Endothelial cell of umbilical vein (primary cell): Measurements from ENCODE around the gene IQGAP2. TPM values are rescaled to one million over a fixed set of nuclear protein-coding genes. Genes with fewer than 3 reads are reported as not detected.

ENCODE experiments used
- BruUV-seq: library from RNA; stranded (reverse); fragments of 400-500 nt; replicated peaks from 2 replicates; lab custom pipeline; 2021; lab: Mats Ljungman, UMichigan
- CTCF ChIA-PET: fragments of 300-600, 350-600 bp; sonication (Branson Sonifier 250); formaldehyde crosslinking; loops from one replicate; lab custom pipeline; 2021; ENCODE audit warnings: antibody characterized with exemption, inconsistent platforms; lab: Charles Lee
- POLR2A ChIA-PET: fragments of 300-600, 350-600 bp; sonication (Branson Sonifier 250); formaldehyde crosslinking; loops from one replicate; lab custom pipeline; 2021; ENCODE audit warnings: antibody characterized with exemption, inconsistent platforms; lab: Charles Lee
- DNase-seq: peaks from one replicate; pipeline ENCODE4 v3.0.0-alpha.2; 2011; ENCODE audit warnings: low read depth, low spot score
- FAIRE-seq: peaks from 2 replicates; lab custom pipeline; 2011; peaks lifted over from hg19 to GRCh38; lab: Jason Lieb, UNC
- H2AFZ ChIP-seq: 2 replicates; pipeline ENCODE4 v1.6.0; 2012; ENCODE audit warnings: low read depth, low read length, control low read depth, inconsistent platforms
- H3K27ac ChIP-seq: 2 replicates; pipeline ENCODE4 v1.5.1; 2011; ENCODE audit warnings: low read depth, mild to moderate bottlenecking, control low read depth, low read length, moderate library complexity; ENCODE audit not compliant: insufficient read depth
- H3K27me3 ChIP-seq, 2 experiments: 2 replicates each; pipeline versions ENCODE4 v1.6.0 to v1.6.1; 2011; ENCODE audit warnings: low read length in 2 of 2, mixed read lengths in 1 of 2; ENCODE audit not compliant: control insufficient read depth in 2 of 2, insufficient read depth in 2 of 2
- H3K36me3 ChIP-seq, 2 experiments: 2 replicates in 1 of 2; 3 replicates in 1 of 2; pipeline ENCODE4 v1.5.1; 2011; ENCODE audit warnings: low read length in 2 of 2, mild to moderate bottlenecking in 1 of 2, moderate library complexity in 1 of 2; ENCODE audit not compliant: control insufficient read depth in 2 of 2, insufficient read depth in 2 of 2; ENCODE audit errors: extremely low read depth in 1 of 2
- H3K4me1 ChIP-seq: 3 replicates; pipeline ENCODE4 v1.5.1; 2011; ENCODE audit warnings: mild to moderate bottlenecking, low read length; ENCODE audit not compliant: control insufficient read depth, insufficient read depth; ENCODE audit errors: extremely low read depth
- H3K4me2 ChIP-seq: 2 replicates; pipeline ENCODE4 v1.6.1; 2011; ENCODE audit warnings: low read length, control low read depth, mixed read lengths; ENCODE audit not compliant: insufficient read depth
- H3K4me3 ChIP-seq, 3 experiments: fragments of 200-600 bp in 1 of 3; sonication (generic), shearing (Covaris generic) in 1 of 3; replicated peaks in 1 of 3; 2 replicates each; pipeline ENCODE4 v1.5.1; 2011 to 2016; ENCODE audit warnings: control low read depth in 3 of 3, low read length in 3 of 3, mild to moderate bottlenecking in 2 of 3, inconsistent platforms in 1 of 3, low read depth in 1 of 3, moderate library complexity in 1 of 3; ENCODE audit not compliant: insufficient read depth in 1 of 3
- H3K79me2 ChIP-seq: 2 replicates; pipeline ENCODE4 v1.6.0; 2012; ENCODE audit warnings: low read length, inconsistent platforms; ENCODE audit not compliant: control insufficient read depth, insufficient read depth
- H3K9ac ChIP-seq: replicated peaks from 2 replicates; pipeline ENCODE3; 2011; ENCODE audit warnings: low read length, control low read depth; ENCODE audit not compliant: insufficient read depth; ENCODE audit errors: extremely low read depth
- H3K9me1 ChIP-seq: replicated peaks from 3 replicates; pipeline ENCODE4 v1.6.0; 2011; ENCODE audit warnings: mild to moderate bottlenecking, low read length; ENCODE audit not compliant: control insufficient read depth, insufficient read depth; ENCODE audit errors: extremely low read depth
- H3K9me3 ChIP-seq: replicated peaks from 2 replicates; pipeline ENCODE4 v1.5.1; 2012; ENCODE audit warnings: low read length, inconsistent platforms; ENCODE audit not compliant: control insufficient read depth, insufficient read depth
- H4K20me1 ChIP-seq: replicated peaks from 2 replicates; pipeline ENCODE3; 2011; ENCODE audit warnings: mild to moderate bottlenecking, low read length; ENCODE audit not compliant: control insufficient read depth, insufficient read depth; ENCODE audit errors: extremely low read depth
- EZH2 ChIP-seq: IDR thresholded peaks from 2 replicates; pipeline ENCODE4 v1.6.1; 2012; ENCODE audit warnings: borderline replicate concordance, low read depth, mild to moderate bottlenecking, moderate library complexity, low read length, inconsistent platforms; ENCODE audit not compliant: severe bottlenecking
- FOS ChIP-seq: IDR thresholded peaks from 2 replicates; pipeline ENCODE4 v1.6.1; 2011; ENCODE audit warnings: mild to moderate bottlenecking, low read length, moderate library complexity, borderline replicate concordance; ENCODE audit not compliant: insufficient read depth
- GATA2 ChIP-seq: IDR thresholded peaks from 2 replicates; pipeline ENCODE4 v1.7.0; 2011; ENCODE audit warnings: low read depth, mild to moderate bottlenecking, moderate library complexity, mixed read lengths, low read length; ENCODE audit not compliant: insufficient read length, insufficient read depth
- JUN ChIP-seq: IDR thresholded peaks from 2 replicates; pipeline ENCODE4 v1.6.1; 2011; ENCODE audit warnings: borderline replicate concordance, low read depth; ENCODE audit not compliant: insufficient read length, insufficient read depth
- MYC ChIP-seq: IDR thresholded peaks from one replicate; pipeline ENCODE4 v1.6.1; 2011; ENCODE audit warnings: mild to moderate bottlenecking, low read depth, low read length
- POLR2A ChIP-seq: IDR thresholded peaks from 2 replicates; pipeline ENCODE4 v1.6.1; 2012; ENCODE audit warnings: low read depth, mild to moderate bottlenecking, control low read depth, low read length
- POLR2AphosphoS5 ChIP-seq: IDR thresholded peaks from 2 replicates; pipeline ENCODE4 v1.6.1; 2012; ENCODE audit warnings: low read depth, mild to moderate bottlenecking, control low read depth, low read length, moderate library complexity; ENCODE audit not compliant: insufficient read depth
- dilution Hi-C: fragments of 300-500 bp; cut with MboI; formaldehyde crosslinking; loops from one replicate; pipeline ENCODE4 v1.15.0; 2019; ENCODE audit warnings: low sequenced_read_pairs; ENCODE audit not compliant: extremely low pct_ligation_motif_present
- intact Hi-C: fragments of 100-400 bp; cut with micrococcal nuclease; formaldehyde crosslinking; loops from one replicate; pipeline ENCODE4 v1.10.0; 2022
- polyA plus RNA-seq, 4 experiments: library from polyadenylated mRNA; depleted of rRNA in 3 of 4; stranded (reverse) in 3 of 4; unstranded in 1 of 4; fragments of >200 nt; gene quantifications; 2 replicates each; pipeline versions ENCODE4 v1.2.1 to v1.2.3, GENCODE V29; 2011 to 2012; ENCODE audit warnings: missing spikeins in 1 of 4
- total RNA-seq: library from RNA; stranded (reverse); gene quantifications from 2 replicates; pipeline ENCODE4 v1.2.3, GENCODE V29; 2021
- TF ChIP-seq, protein P1 (sequence below): IDR thresholded peaks from 2 replicates; pipeline ENCODE4 v1.6.1; 2011; ENCODE audit not compliant: insufficient read depth, insufficient read length
- TF ChIP-seq, protein P2 (sequence below), 2 donors: IDR thresholded peaks; 1 replicate in 1 of 2; 2 replicates in 1 of 2; pipeline ENCODE4 v1.5.1; 2011; ENCODE audit warnings: low read length in 2 of 2, mild to moderate bottlenecking in 2 of 2, moderate library complexity in 2 of 2, control low read depth in 1 of 2, inconsistent platforms in 1 of 2, low read depth in 1 of 2; ENCODE audit not compliant: insufficient read depth in 1 of 2; ENCODE audit errors: extremely low read depth in 1 of 2

The IQGAP2 gene
- total and polyA plus RNA-seq, 2 donors (not counting 3 experiments of a cell fraction or from before 2014, with no cell fraction given), result 4.5 to 4.7 TPM

DNA sequence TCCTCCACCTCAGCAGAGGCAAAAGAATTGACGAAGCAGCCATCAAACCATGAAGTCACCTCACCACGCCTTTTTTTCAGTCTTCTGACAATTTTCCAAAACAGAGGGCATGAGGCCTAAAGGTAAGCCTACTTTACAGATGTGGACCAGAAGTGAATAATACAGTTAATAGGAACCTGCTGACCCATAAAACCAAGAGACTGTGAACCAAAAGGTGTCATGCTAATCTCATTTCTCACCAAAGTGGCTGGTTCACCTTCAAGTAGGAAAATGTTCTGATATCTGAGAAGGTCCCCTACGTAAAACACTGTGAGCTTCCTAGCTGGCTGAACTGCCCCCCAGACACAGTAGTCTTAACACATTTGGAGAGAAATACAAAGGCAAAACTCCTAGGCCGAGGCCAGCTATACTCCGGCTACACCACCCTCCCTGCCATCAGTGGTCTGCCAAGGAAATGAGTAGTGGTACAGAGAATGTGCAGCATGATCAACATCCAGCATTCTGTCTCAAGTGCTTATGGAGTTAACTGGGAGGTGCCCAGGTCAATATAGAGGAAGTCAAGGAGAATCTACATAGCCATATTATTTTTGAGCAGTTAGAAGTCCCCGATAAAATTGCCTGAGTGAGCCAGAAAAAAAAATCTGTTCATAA lies 239.4 kb downstream of the IQGAP2 start:
- Histone ChIP-seq H3K36me3 (no peaks in the 10 kb centered on the region), H2AFZ (peak overlapping the region; percentile 2), H3K4me3 (no peak overlapping the region), H3K9ac (peak overlapping the region; percentile 57), H3K27me3 (no peaks in the 10 kb centered on the region), H4K20me1 (no peaks in the 10 kb centered on the region), H3K9me3 (no peaks in the 10 kb centered on the region), H3K4me2 (peak overlapping the region; percentile 65), H3K9me1 (no peaks in the 10 kb centered on the region), H3K4me1 (peaks cover 34% of the 10 kb centered on the region), H3K27ac (peak overlapping the region; percentile 84), H3K79me2 (no peaks in the 10 kb centered on the region)
- POLR2A ChIA-PET, result interaction anchor here (0.6 to 1.0 kb wide), 3 partner anchors 39 to 50 kb away, joined by 3 to 4 read pairs (median 3); no protein-coding TSS in a partner anchor
- FAIRE-seq (peak; percentile 90), DNase-seq (peak; percentile 82)
- TSS peak; percentile 95 for BruUV-seq
- intact Hi-C loops (loop anchor here (1.0 to 5.0 kb wide), 6 partner anchors 18 to 240 kb away; partner anchors contain the start of gene IQGAP2), dilution Hi-C loops (no loop called here)
- TF ChIP-seq MYC (no peak), POLR2A (peak; percentile 48), JUN (peak; percentile 39), POLR2AphosphoS5 (peak; percentile 52), GATA2 (peak; percentile 31), EZH2 (no peak), FOS (peak; percentile 66)
- TF ChIP-seq, protein P1, sequence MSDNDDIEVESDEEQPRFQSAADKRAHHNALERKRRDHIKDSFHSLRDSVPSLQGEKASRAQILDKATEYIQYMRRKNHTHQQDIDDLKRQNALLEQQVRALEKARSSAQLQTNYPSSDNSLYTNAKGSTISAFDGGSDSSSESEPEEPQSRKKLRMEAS, result no peak
- TF ChIP-seq, protein P2, sequence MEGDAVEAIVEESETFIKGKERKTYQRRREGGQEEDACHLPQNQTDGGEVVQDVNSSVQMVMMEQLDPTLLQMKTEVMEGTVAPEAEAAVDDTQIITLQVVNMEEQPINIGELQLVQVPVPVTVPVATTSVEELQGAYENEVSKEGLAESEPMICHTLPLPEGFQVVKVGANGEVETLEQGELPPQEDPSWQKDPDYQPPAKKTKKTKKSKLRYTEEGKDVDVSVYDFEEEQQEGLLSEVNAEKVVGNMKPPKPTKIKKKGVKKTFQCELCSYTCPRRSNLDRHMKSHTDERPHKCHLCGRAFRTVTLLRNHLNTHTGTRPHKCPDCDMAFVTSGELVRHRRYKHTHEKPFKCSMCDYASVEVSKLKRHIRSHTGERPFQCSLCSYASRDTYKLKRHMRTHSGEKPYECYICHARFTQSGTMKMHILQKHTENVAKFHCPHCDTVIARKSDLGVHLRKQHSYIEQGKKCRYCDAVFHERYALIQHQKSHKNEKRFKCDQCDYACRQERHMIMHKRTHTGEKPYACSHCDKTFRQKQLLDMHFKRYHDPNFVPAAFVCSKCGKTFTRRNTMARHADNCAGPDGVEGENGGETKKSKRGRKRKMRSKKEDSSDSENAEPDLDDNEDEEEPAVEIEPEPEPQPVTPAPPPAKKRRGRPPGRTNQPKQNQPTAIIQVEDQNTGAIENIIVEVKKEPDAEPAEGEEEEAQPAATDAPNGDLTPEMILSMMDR (IDR thresholded peaks at IDR 0.05; ENCODE audit: extremely low read depth in 1 of 2, insufficient read depth in 1 of 2, low read depth in 1 of 2, low read length in 2 of 2), result no peak
- CTCF ChIA-PET, result interaction anchor here (0.7 to 5.1 kb wide), 14 partner anchors 11 to 132 kb away, joined by 3 to 126 read pairs (median 4); no protein-coding TSS in a partner anchor
